Ishikawa (cell line): ENCODE measurements around the gene GSK3B.

Source experiments
- CEBPB ChIP-seq: IDR thresholded peaks from 2 replicates; pipeline ENCODE4 v1.6.1; 2012
- CREB1 ChIP-seq: IDR thresholded peaks from 2 replicates; pipeline ENCODE4 v1.6.1; 2012; ENCODE audit warnings: low read depth
- EGR1 ChIP-seq: IDR thresholded peaks from 2 replicates; pipeline ENCODE4 v1.6.1; 2012
- EP300 ChIP-seq: IDR thresholded peaks from 2 replicates; pipeline ENCODE4 v1.6.1; 2012; ENCODE audit warnings: borderline replicate concordance
- FOXM1 ChIP-seq: IDR thresholded peaks from 2 replicates; pipeline ENCODE4 v1.6.1; 2012; ENCODE audit warnings: low read depth, borderline replicate concordance
- MAX ChIP-seq: IDR thresholded peaks from 2 replicates; pipeline ENCODE4 v1.6.1; 2012
- NFIC ChIP-seq: IDR thresholded peaks from 2 replicates; pipeline ENCODE4 v1.6.1; 2012
- RAD21 ChIP-seq: IDR thresholded peaks from 2 replicates; pipeline ENCODE4 v1.6.1; 2012; ENCODE audit warnings: low read depth
- REST ChIP-seq: IDR thresholded peaks from 2 replicates; pipeline ENCODE4 v1.6.1; 2012; ENCODE audit warnings: low read depth, mild to moderate bottlenecking
- TAF1 ChIP-seq: IDR thresholded peaks from 2 replicates; pipeline ENCODE4 v1.6.1; 2012; ENCODE audit warnings: low read depth, mild to moderate bottlenecking
- TCF12 ChIP-seq: IDR thresholded peaks from 2 replicates; pipeline ENCODE4 v1.6.1; 2012; ENCODE audit warnings: low read depth
- TEAD4 ChIP-seq: IDR thresholded peaks from 2 replicates; pipeline ENCODE4 v1.6.1; 2012
- USF1 ChIP-seq: IDR thresholded peaks from 2 replicates; pipeline ENCODE4 v1.6.1; 2012
- YY1 ChIP-seq: IDR thresholded peaks from 2 replicates; pipeline ENCODE4 v1.6.1; 2012; ENCODE audit warnings: low read depth
- ZBTB7A ChIP-seq: IDR thresholded peaks from 2 replicates; pipeline ENCODE4 v1.6.1; 2012; ENCODE audit warnings: low read depth

Gene GSK3B

GRCh38 chr3:120095979-120096426 is 1.8 kb upstream of the GSK3B start:
- TF ChIP-seq TEAD4: no peak
- no peak for TF ChIP-seq ZBTB7A
- TF ChIP-seq NFIC: no peak
- TF ChIP-seq TCF12: no peak
- no peak for TF ChIP-seq FOXM1
- no peak for TF ChIP-seq CEBPB

GRCh38 chr3:120095226-120095978 is 1.2 kb upstream of the GSK3B start:
- TF ChIP-seq USF1: no peak
- TF ChIP-seq CREB1: peak; percentile 48; the same call in 1 of the 2 replicates
- peak; percentile 57 for TF ChIP-seq MAX
- no peak for TF ChIP-seq RAD21
- TF ChIP-seq TAF1: peak; percentile 90
- TF ChIP-seq YY1: peak; percentile 77
- TF ChIP-seq REST: 0 out of 2 replicates have a peak, but pooled peaks have one; percentile 32
- TF ChIP-seq EGR1: peak; percentile 23; the same call in 1 of the 2 replicates
- no peak; the same call in 1 of the 2 replicates for TF ChIP-seq TEAD4
- TF ChIP-seq EP300: no peak
- TF ChIP-seq TCF12: peak; percentile 22
- no peak for TF ChIP-seq NFIC
- no peak for TF ChIP-seq CEBPB
- no peak; the same call in 1 of the 2 replicates for TF ChIP-seq ZBTB7A
- no peak for TF ChIP-seq FOXM1

GRCh38 chr3:120094776-120095225 is 554 bp upstream of the GSK3B start:
- TF ChIP-seq USF1: no peak
- no peak for TF ChIP-seq CREB1
- TF ChIP-seq EP300: 0 out of 2 replicates have a peak, but pooled peaks have one; percentile 20

- no peak for TF ChIP-seq TEAD4
- TF ChIP-seq ZBTB7A: no peak
- no peak for TF ChIP-seq NFIC
- no peak for TF ChIP-seq EP300
- no peak for TF ChIP-seq CEBPB
- TF ChIP-seq EGR1: no peak
- no peak for TF ChIP-seq FOXM1
- no peak for TF ChIP-seq RAD21
- TF ChIP-seq USF1: no peak
- no peak for TF ChIP-seq TAF1
These were observed 932 bp downstream of the GSK3B start for GRCh38 chr3:120093119-120093910.

GRCh38 chr3:120092474-120092873 is 1.8 kb downstream of the GSK3B start:
- TF ChIP-seq TAF1: no peak
- no peak for TF ChIP-seq RAD21
- no peak for TF ChIP-seq FOXM1
- TF ChIP-seq YY1: no peak

- no peak for TF ChIP-seq NFIC
- no peak for TF ChIP-seq CEBPB
- no peak for TF ChIP-seq REST
- no peak for TF ChIP-seq MAX
- TF ChIP-seq YY1: no peak
- TF ChIP-seq TEAD4: no peak
- TF ChIP-seq EGR1: no peak
- no peak for TF ChIP-seq ZBTB7A
- TF ChIP-seq RAD21: no peak
- TF ChIP-seq TAF1: no peak
- no peak for TF ChIP-seq EP300
- TF ChIP-seq FOXM1: no peak
- TF ChIP-seq USF1: no peak
- TF ChIP-seq CREB1: no peak
- no peak for TF ChIP-seq TCF12
These were observed 3.8 kb downstream of the GSK3B start for GRCh38 chr3:120090422-120090821.
